HEK293 (cell line): ENCODE measurements around the gene DLG1.

ENCODE experiments used
- CTCF ChIP-seq: fragments of 450-650 bp; formaldehyde crosslinking; IDR thresholded peaks from 2 replicates; pipeline ENCODE4 v1.5.1; 2016; ENCODE audit warnings: missing biosample characterization, missing genetic modification characterization
- KLF16 ChIP-seq: fragments of 450-650 bp; formaldehyde crosslinking; IDR thresholded peaks from 2 replicates; pipeline ENCODE4 v1.5.1; 2017; ENCODE audit warnings: missing biosample characterization, missing genetic modification characterization
- KLF8 ChIP-seq: fragments of 450-650 bp; formaldehyde crosslinking; IDR thresholded peaks from 2 replicates; pipeline ENCODE4 v1.5.1; 2016; ENCODE audit warnings: missing biosample characterization, missing genetic modification characterization
- PRDM2 ChIP-seq: fragments of 450-650 bp; formaldehyde crosslinking; IDR thresholded peaks from 2 replicates; pipeline ENCODE4 v1.5.1; 2016; ENCODE audit warnings: missing biosample characterization, missing genetic modification characterization, borderline replicate concordance
- SALL2 ChIP-seq: fragments of 450-650 bp; formaldehyde crosslinking; IDR thresholded peaks from 2 replicates; pipeline ENCODE4 v1.5.0; 2017; ENCODE audit warnings: missing biosample characterization, mild to moderate bottlenecking, missing genetic modification characterization, borderline replicate concordance
- TCF7L2 ChIP-seq: IDR thresholded peaks from 2 replicates; pipeline ENCODE4 v1.6.1; 2011; ENCODE audit warnings: low read depth, mild to moderate bottlenecking, inconsistent platforms, low read length, moderate library complexity, borderline replicate concordance
- ZFP41 ChIP-seq: fragments of 450-650 bp; formaldehyde crosslinking; IDR thresholded peaks from 2 replicates; pipeline ENCODE4 v1.5.1; 2016; ENCODE audit warnings: missing biosample characterization, missing genetic modification characterization, borderline replicate concordance
- ZFP69B ChIP-seq: fragments of 450-650 bp; formaldehyde crosslinking; IDR thresholded peaks from 2 replicates; pipeline ENCODE4 v1.5.1; 2016; ENCODE audit warnings: missing biosample characterization, missing genetic modification characterization
- ZNF121 ChIP-seq: fragments of 450-650 bp; formaldehyde crosslinking; IDR thresholded peaks from 2 replicates; pipeline ENCODE4 v1.5.1; 2016; ENCODE audit warnings: missing biosample characterization, missing genetic modification characterization
- ZNF138 ChIP-seq: fragments of 450-650 bp; formaldehyde crosslinking; IDR thresholded peaks from 2 replicates; pipeline ENCODE4 v1.5.1; 2016; ENCODE audit warnings: missing biosample characterization, missing genetic modification characterization, borderline replicate concordance
- ZNF416 ChIP-seq: fragments of 450-650 bp; formaldehyde crosslinking; IDR thresholded peaks from 2 replicates; pipeline ENCODE4 v1.5.1; 2016; ENCODE audit warnings: missing biosample characterization, missing genetic modification characterization
- ZNF664 ChIP-seq: fragments of 450-650 bp; formaldehyde crosslinking; IDR thresholded peaks from 2 replicates; pipeline ENCODE4 v1.5.1; 2016; ENCODE audit warnings: missing biosample characterization, missing genetic modification characterization
- ZNF670 ChIP-seq: fragments of 450-650 bp; formaldehyde crosslinking; IDR thresholded peaks from 2 replicates; pipeline ENCODE4 v1.5.1; 2016; ENCODE audit warnings: missing biosample characterization, missing genetic modification characterization, low read depth
- ZNF843 ChIP-seq: fragments of 450-650 bp; formaldehyde crosslinking; IDR thresholded peaks from 2 replicates; pipeline ENCODE4 v1.5.1; 2016; ENCODE audit warnings: missing biosample characterization, missing genetic modification characterization

DNA sequence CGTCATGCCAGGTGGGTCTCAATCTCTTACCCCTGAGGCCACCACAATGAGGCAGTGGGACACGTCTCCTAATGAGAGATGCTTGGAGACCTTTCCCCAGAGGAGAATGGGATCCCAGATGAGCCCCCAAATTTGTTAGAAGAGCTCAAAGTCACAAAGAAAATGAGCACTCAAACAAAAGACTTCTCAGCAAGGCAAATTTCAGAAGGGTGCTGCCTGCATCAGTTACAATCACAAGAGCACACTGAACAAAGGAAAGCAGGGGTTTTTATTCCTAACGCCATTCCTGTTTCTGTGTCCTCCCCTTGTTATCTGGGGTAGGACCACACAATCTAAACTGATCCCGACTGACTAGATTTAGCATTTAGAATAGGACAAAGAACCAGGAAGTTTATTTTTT, 50.1 kb downstream of the DLG1 start:
- TF ChIP-seq PRDM2 (no peak), ZNF416 (tag by site-specific recombination) (no peak), KLF8 (tag by site-specific recombination) (no peak), ZNF664 (tag by site-specific recombination) (no peak), CTCF (no peak), ZNF138 (tag by site-specific recombination) (no peak), ZNF121 (tag by site-specific recombination) (no peak), KLF16 (tag by site-specific recombination) (no peak), TCF7L2 (no peak), ZNF843 (tag by site-specific recombination) (no peak), ZFP41 (tag by site-specific recombination) (no peak), ZFP69B (no peak), ZNF670 (tag by site-specific recombination) (no peak), SALL2 (tag by site-specific recombination) (no peak)
